K562 (cell line): ENCODE data around the gene INPP5D. TPM values are rescaled to one million over a fixed set of nuclear protein-coding genes. Genes with fewer than 3 reads are reported as not detected.

Source experiments
- ATAC-seq: fragments of 200-7000 bp; cut with Tn5 transposase; 3 replicates; pipeline ENCODE4 v1.9.1; 2020; ENCODE audit warnings: moderate library complexity
- BruUV-seq: library from RNA; stranded (reverse); fragments of 400-500 nt; replicated peaks from 2 replicates; lab custom pipeline; 2021; lab: Mats Ljungman, UMichigan
- CTCF ChIA-PET: fragments of 300-600 bp; formaldehyde crosslinking; extraction: SDS; loops from one replicate; lab custom pipeline; 2021; ENCODE audit warnings: low intra/inter-chr PET ratio; lab: Yijun Ruan, JAX
- POLR2A ChIA-PET: fragments of 300-600, 350-650 bp; sonication (Branson Sonifier 250); formaldehyde crosslinking; extraction: SDS; loops from one replicate; lab custom pipeline; 2021; ENCODE audit warnings: antibody characterized with exemption, inconsistent platforms; lab: Yijun Ruan, JAX
- DNase-seq, 4 experiments: peaks; one replicate each; pipeline versions ENCODE4 v3.0.0 to v3.0.0-alpha.2; 2011 to 2018; ENCODE audit warnings: low spot score in 3 of 4, mixed read lengths in 3 of 4; ENCODE audit errors: extremely low read depth in 1 of 4
- FAIRE-seq: peaks from 2 replicates; lab custom pipeline; 2011; peaks lifted over from hg19 to GRCh38; lab: Jason Lieb, UNC
- H2AFZ ChIP-seq: 2 replicates; pipeline ENCODE4 v1.6.0; 2011; ENCODE audit warnings: low read depth, low read length, control low read depth, inconsistent platforms
- H3K27ac ChIP-seq: fragments of 200-600 bp; 3 replicates; pipeline ENCODE4 v1.8.0; 2011; ENCODE audit warnings: low read depth, mild to moderate bottlenecking, control low read depth, inconsistent platforms, low read length, moderate library complexity, mixed read lengths; ENCODE audit errors: extremely low read depth
- H3K27me3 ChIP-seq, 2 experiments: fragments of 300-600 bp in 1 of 2; 2 replicates in 1 of 2; 3 replicates in 1 of 2; pipeline versions ENCODE4 v1.6.0 to v1.8.0; 2011; ENCODE audit warnings: inconsistent platforms in 2 of 2, low read length in 2 of 2, mild to moderate bottlenecking in 1 of 2, mixed read lengths in 1 of 2, moderate library complexity in 1 of 2; ENCODE audit not compliant: control insufficient read depth in 2 of 2, insufficient read depth in 2 of 2
- H3K36me3 ChIP-seq: fragments of 300-600 bp; 3 replicates; pipeline ENCODE4 v1.8.0; 2011; ENCODE audit warnings: mild to moderate bottlenecking, low read length, inconsistent platforms; ENCODE audit not compliant: control insufficient read depth, insufficient read depth
- H3K4me1 ChIP-seq, 2 experiments: fragments of 200-600 bp in 1 of 2; replicated peaks in 1 of 2; 2 replicates in 1 of 2; 3 replicates in 1 of 2; pipeline versions ENCODE4 v1.5.1 to v1.8.0; 2011; ENCODE audit warnings: inconsistent platforms in 2 of 2, low read length in 2 of 2, mild to moderate bottlenecking in 1 of 2, mixed read lengths in 1 of 2, moderate library complexity in 1 of 2; ENCODE audit not compliant: control insufficient read depth in 2 of 2, insufficient read depth in 2 of 2
- H3K4me2 ChIP-seq: 2 replicates; pipeline ENCODE4 v1.6.1; 2011; ENCODE audit warnings: low read length, control low read depth, inconsistent platforms, mixed read lengths; ENCODE audit not compliant: insufficient read depth
- H3K4me3 ChIP-seq: fragments of 200-600 bp; sonication (generic), shearing (Covaris generic); 2 replicates; pipeline ENCODE4 v1.5.1; 2016; ENCODE audit warnings: control low read depth, inconsistent platforms
- H3K79me2 ChIP-seq: fragments of 200-600 bp; 3 replicates; pipeline ENCODE4 v1.8.0; 2011; ENCODE audit warnings: low read length, inconsistent platforms; ENCODE audit not compliant: control insufficient read depth, insufficient read depth
- H3K9ac ChIP-seq, 2 experiments: 2 replicates each; pipeline versions ENCODE4 v1.6.0 to v1.6.1; 2011; ENCODE audit warnings: low read depth in 2 of 2, low read length in 2 of 2, control low read depth in 1 of 2, inconsistent platforms in 1 of 2, mild to moderate bottlenecking in 1 of 2, mixed read lengths in 1 of 2; ENCODE audit not compliant: insufficient read depth in 1 of 2
- H3K9me1 ChIP-seq: one replicate; pipeline ENCODE4 v1.6.0; 2011; ENCODE audit warnings: inconsistent platforms, mild to moderate bottlenecking, low read length, moderate library complexity; ENCODE audit not compliant: control insufficient read depth, insufficient read depth
- H3K9me3 ChIP-seq: replicated peaks from 2 replicates; pipeline ENCODE4 v1.5.1; 2011; ENCODE audit warnings: low read depth, low read length, inconsistent platforms; ENCODE audit not compliant: control insufficient read depth, insufficient read depth
- H4K20me1 ChIP-seq: replicated peaks from 2 replicates; pipeline ENCODE4 v1.6.1; 2011; ENCODE audit warnings: low read length, inconsistent platforms, mixed read lengths; ENCODE audit not compliant: control insufficient read depth, insufficient read depth
- ARID1B ChIP-seq: fragments of 450-650 bp; IDR thresholded peaks from 2 replicates; pipeline ENCODE4 v1.6.1; 2016; ENCODE audit warnings: antibody characterized with exemption, mild to moderate bottlenecking, inconsistent platforms
- DACH1 ChIP-seq: fragments of 450-650 bp; IDR thresholded peaks from 2 replicates; pipeline ENCODE4 v1.6.1; 2018; ENCODE audit not compliant: partially characterized antibody
- DDX20 ChIP-seq: fragments of 450-650 bp; IDR thresholded peaks from 2 replicates; pipeline ENCODE4 v1.6.1; 2016; ENCODE audit warnings: missing genetic modification characterization, low read depth, mild to moderate bottlenecking, missing compliant biosample characterization, moderate library complexity
- FOSL1 ChIP-seq: fragments of 200-800 bp; sonication (Bioruptor generic); conservative IDR thresholded peaks from 2 replicates; pipeline ENCODE4 v1.6.1; 2016; ENCODE audit warnings: missing genetic modification characterization, missing compliant biosample characterization
- MEIS2 ChIP-seq: fragments of 450-650 bp; IDR thresholded peaks from 2 replicates; pipeline ENCODE4 v1.6.1; 2014; ENCODE audit warnings: mild to moderate bottlenecking; ENCODE audit not compliant: partially characterized antibody
- NFE2 ChIP-seq: IDR thresholded peaks from 2 replicates; pipeline ENCODE4 v1.6.1; 2014; ENCODE audit warnings: antibody characterized with exemption, low read depth
- PKNOX1 ChIP-seq: fragments of 450-650 bp; IDR thresholded peaks from 2 replicates; pipeline ENCODE4 v1.6.1; 2016
- SIX5 ChIP-seq, 2 experiments: IDR thresholded peaks; 2 replicates each; pipeline ENCODE4 v1.6.1; 2011; ENCODE audit warnings: low read length in 2 of 2, borderline replicate concordance in 1 of 2, low read depth in 1 of 2, mild to moderate bottlenecking in 1 of 2, moderate library complexity in 1 of 2; ENCODE audit not compliant: insufficient read depth in 1 of 2
- ZKSCAN8 ChIP-seq: fragments of 200-800 bp; sonication (Bioruptor generic); IDR thresholded peaks from 2 replicates; pipeline ENCODE4 v1.6.1; 2016; ENCODE audit warnings: missing genetic modification characterization, missing compliant biosample characterization
- ZNF77 ChIP-seq: fragments of 250-450 bp; sonication (Bioruptor Pico); IDR thresholded peaks from 2 replicates; pipeline ENCODE4 v1.5.0; 2020
- WGBS: fragments of 100-300 bp; shearing (Covaris generic); methylation state at CpG from one replicate; pipeline ENCODE4 v1.1.6; 2016; ENCODE audit warnings: low coverage, mixed read lengths; ENCODE audit not compliant: insufficient coverage; ENCODE audit errors: missing lambda C conversion rate; 5-methylcytosine and 5-hydroxymethylcytosine counted together
- in situ Hi-C: fragments of 300-500 bp; cut with MboI; formaldehyde crosslinking; loops from 4 replicates; pipeline ENCODE4 v1.15.0; 2018; ENCODE audit warnings: inconsistent platforms, mixed read lengths
- intact Hi-C: fragments of 100-400 bp; cut with micrococcal nuclease; formaldehyde crosslinking; loops from 2 replicates; pipeline ENCODE4 v1.14.2; 2022
- polyA plus RNA-seq, 8 experiments: library from polyadenylated mRNA; depleted of rRNA in 4 of 8; stranded (reverse) in 5 of 8; unstranded in 3 of 8; fragments of >200 nt; fragmentation: Nextera tagmentation in 2 of 8; fragmentation: Illumina TruSeq in 1 of 8; extraction: Ambion mirVana in 2 of 8; extraction: Trizol in 1 of 8; gene quantifications; 2 replicates each; pipeline versions ENCODE4 v1.2.1 to v1.2.3, GENCODE V29; 2011 to 2014; ENCODE audit warnings: inconsistent platforms in 1 of 8, missing spikeins in 1 of 8
- total RNA-seq, 7 experiments: library from RNA; depleted of rRNA in 6 of 7; stranded (reverse); fragments of >200 nt in 6 of 7; fragmentation: Illumina TruSeq in 2 of 7; extraction: Trizol in 2 of 7; gene quantifications; 2 replicates each; pipeline versions ENCODE4 v1.2.1 to v1.2.3, GENCODE V29; 2011 to 2021; ENCODE audit warnings: low replicate concordance in 1 of 7
- TF ChIP-seq, protein P1 (sequence below): sonication (generic); formaldehyde crosslinking; IDR thresholded peaks from 2 replicates; pipeline ENCODE4 v1.8.0; 2022; ENCODE audit warnings: missing genetic modification reagents, mild to moderate bottlenecking, borderline replicate concordance
- TF ChIP-seq, protein P2 (sequence below), 2 experiments: IDR thresholded peaks in 1 of 2; conservative IDR thresholded peaks in 1 of 2; 2 replicates each; pipeline ENCODE4 v1.6.1; 2016; ENCODE audit warnings: low read depth in 2 of 2, mild to moderate bottlenecking in 1 of 2, missing compliant biosample characterization in 1 of 2, missing genetic modification characterization in 1 of 2, moderate library complexity in 1 of 2

The INPP5D gene
- total and polyA plus RNA-seq, 9 of the 15 experiments (the other 6 are each of a cell fraction or from before 2014, with no cell fraction given), result 0.55 to 6.2 (median 2.2) TPM

DNA sequence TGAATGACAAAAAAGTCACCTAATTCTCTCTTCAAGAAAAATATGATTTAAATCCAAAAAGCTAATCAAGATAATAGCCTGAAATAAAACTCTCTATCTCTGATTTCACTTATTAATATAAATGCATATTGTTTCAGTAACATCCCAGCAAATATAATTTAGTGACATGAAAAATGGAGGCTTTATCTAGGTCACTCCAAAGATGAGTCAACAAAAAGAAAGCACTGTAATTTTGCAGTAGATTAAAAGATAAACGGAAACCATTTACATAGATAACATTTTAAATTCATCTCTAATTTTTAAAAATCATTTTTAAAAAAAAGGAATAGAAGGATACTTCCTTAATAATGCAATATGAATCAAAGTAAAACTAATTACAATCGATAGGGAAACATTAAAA is 76.9 kb downstream of the INPP5D start:
- Histone ChIP-seq H3K36me3 (no peaks in the 10 kb centered on the region), H3K9me1 (no peaks in the 10 kb centered on the region), H3K9me3 (no peaks in the 10 kb centered on the region), H3K27ac (no peak overlapping the region), H3K79me2 (no peaks in the 10 kb centered on the region), H3K4me2 (no peak overlapping the region), H3K4me3 (no peak overlapping the region), H2AFZ (no peak overlapping the region), H4K20me1 (no peaks in the 10 kb centered on the region), H3K9ac (no peak overlapping the region), H3K4me1 (peaks cover 0 to 3% of the 10 kb centered on the region in 2 experiments; a peak in 4 of 5 replicates), H3K27me3 (no peaks in the 10 kb centered on the region)
- no peak for DNase-seq
- 25% methylated on average over 2 of the region's 2 CpGs for WGBS
- BruUV-seq, result no TSS peak
- no peak for FAIRE-seq
- CTCF ChIA-PET, result no interaction called here
- ATAC-seq, result no peak
- in situ Hi-C loops (no loop called here), intact Hi-C loops (no loop called here)
- TF ChIP-seq DACH1 (no peak), SIX5 (IDR thresholded peaks at IDR 0.05; ENCODE audit: borderline replicate concordance in 1 of 2, insufficient read depth in 1 of 2, low read depth in 1 of 2, low read length in 2 of 2) (no peak), ARID1B (0 out of 2 replicates have a peak, but pooled peaks have one; percentile 14), FOSL1 (tag) (peak; percentile 51), DDX20 (tag) (no peak), PKNOX1 (0 out of 2 replicates have a peak, but pooled peaks have one; percentile 10), NFE2 (peak; percentile 26; the same call in 1 of the 2 replicates), ZKSCAN8 (CRISPR knock-in tag) (no peak), ZNF77 (CRISPR knock-in tag) (no peak), MEIS2 (peak; percentile 54)
- TF ChIP-seq, protein P1, sequence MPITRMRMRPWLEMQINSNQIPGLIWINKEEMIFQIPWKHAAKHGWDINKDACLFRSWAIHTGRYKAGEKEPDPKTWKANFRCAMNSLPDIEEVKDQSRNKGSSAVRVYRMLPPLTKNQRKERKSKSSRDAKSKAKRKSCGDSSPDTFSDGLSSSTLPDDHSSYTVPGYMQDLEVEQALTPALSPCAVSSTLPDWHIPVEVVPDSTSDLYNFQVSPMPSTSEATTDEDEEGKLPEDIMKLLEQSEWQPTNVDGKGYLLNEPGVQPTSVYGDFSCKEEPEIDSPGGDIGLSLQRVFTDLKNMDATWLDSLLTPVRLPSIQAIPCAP (CRISPR knock-in tag), result no peak
- TF ChIP-seq, protein P2, sequence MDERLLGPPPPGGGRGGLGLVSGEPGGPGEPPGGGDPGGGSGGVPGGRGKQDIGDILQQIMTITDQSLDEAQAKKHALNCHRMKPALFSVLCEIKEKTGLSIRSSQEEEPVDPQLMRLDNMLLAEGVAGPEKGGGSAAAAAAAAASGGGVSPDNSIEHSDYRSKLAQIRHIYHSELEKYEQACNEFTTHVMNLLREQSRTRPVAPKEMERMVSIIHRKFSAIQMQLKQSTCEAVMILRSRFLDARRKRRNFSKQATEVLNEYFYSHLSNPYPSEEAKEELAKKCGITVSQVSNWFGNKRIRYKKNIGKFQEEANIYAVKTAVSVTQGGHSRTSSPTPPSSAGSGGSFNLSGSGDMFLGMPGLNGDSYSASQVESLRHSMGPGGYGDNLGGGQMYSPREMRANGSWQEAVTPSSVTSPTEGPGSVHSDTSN (CRISPR knock-in tag; IDR thresholded peaks at IDR 0.05; ENCODE audit: low read depth), result no peak
- TF ChIP-seq, protein P2 (tag; conservative IDR thresholded peaks at IDR 0.05; ENCODE audit: low read depth), result peak; percentile 24; the same call in 1 of the 2 replicates
- POLR2A ChIA-PET, result no interaction called here
